Stimulated activated CD4-positive, alpha-beta T cell treated with anti-CD3 and anti-CD28 coated beads, Interleukin-15, amount 100 ng/mL, for 1 hour (primary cell): ENCODE results near the gene CTCF.
A peak's percentile ranks its signal among the peaks of the same experiment; 100 is the strongest.

Source experiments
- DNase-seq, 2 donors: peaks; one replicate each; pipeline ENCODE4 v3.0.0-alpha.2; 2020; ENCODE audit warnings: low read depth in 1 of 2, low spot score in 1 of 2

Gene CTCF

GRCh38 chr16:67548265-67549126 lies 13.8 kb upstream of the CTCF start:
- no peak for DNase-seq

DNA sequence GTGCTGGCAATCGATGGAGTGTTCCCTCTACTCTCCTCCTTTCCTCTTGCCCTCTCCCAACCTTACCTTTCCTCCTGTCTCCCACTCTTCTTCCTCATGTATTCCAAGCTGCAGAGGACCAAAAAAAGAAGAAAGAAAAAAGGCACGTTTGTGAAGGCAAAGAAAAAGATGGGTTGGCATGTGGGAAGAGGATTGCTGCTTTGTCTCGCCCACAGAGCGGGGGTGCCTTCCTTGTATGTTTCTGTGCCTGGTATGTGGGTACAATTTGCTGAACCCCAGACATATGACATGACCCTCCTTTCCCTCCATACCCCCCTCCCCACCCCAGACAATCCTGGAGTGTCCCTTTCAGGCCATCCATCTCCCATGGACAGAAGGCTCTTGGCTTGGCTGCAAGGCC lies 13.1 kb upstream of the CTCF start:
- DNase-seq, result no peak

DNA sequence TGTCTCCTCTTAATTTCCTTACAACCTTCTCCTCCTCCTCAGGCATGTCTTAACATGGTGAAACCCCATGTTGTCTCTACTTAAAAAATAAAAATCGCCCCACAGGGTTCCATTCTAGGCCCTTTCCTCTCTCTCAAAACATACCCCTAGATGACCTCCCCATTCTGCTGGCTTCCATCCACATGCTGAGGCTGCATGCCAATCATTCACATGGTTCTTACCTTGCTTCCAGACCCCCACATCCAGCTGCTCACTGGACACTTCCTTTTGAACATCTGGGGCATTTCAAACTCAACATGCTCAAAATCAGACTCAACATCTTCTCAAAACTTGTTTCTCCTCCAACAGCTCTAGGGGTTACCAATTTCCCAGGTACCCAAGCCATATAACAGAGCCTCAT lies 12.4 kb upstream of the CTCF start:
- DNase-seq, result no peak

GRCh38 chr16:67551091-67551490 lies 11.2 kb upstream of the CTCF start:
- DNase-seq, result no peak

DNA sequence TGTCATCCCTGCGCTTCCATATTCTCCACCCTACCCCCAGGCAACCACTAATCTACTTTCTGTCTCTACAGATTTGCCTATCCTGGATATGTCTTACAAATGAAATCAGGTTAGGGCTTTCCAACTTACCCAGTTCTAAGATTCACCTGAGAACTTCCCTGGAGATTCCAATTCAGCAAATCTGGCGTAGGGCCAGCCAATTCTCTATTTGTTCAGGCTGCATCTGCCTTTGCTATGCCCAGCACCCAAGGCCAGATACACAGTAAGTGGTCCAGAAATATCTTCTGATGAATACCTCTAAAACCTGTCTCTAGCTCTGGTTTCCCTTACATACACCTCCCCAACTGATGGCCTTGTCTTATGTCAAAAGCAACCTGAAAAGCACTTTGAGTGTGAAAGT lies 10.4 kb upstream of the CTCF start:
- DNase-seq, result no peak

GRCh38 chr16:67552476-67552875 lies 9.8 kb upstream of the CTCF start:
- DNase-seq, result no peak

GRCh38 chr16:67555795-67556212 lies 6.5 kb upstream of the CTCF start:
- DNase-seq, result no peak

- no peak for DNase-seq
Observed at GRCh38 chr16:67558859-67559258, 3.5 kb upstream of the CTCF start.

GRCh38 chr16:67560827-67561342 lies 1.4 kb upstream of the CTCF start:
- DNase-seq, result no peak

DNA sequence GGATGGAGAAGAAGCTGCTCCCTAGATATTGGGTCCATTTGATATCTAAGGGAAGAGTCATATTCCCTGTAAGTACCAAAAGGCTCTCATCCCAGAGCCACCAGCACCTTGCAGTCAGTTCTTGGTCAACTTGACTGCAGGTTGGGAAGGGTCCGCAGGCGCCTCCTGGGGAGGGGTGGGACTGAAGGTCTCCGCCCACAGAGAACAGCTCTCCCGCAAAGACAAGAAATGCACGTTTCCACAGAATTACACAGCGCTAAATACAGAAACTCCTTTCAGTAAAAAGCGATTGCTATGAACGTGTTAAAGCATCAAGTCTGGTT lies 864 bp upstream of the CTCF start:
- no peak for DNase-seq

GRCh38 chr16:67561824-67562525 lies 351 bp upstream of the CTCF start:
- DNase-seq, result peak; percentile 91 to 94

DNA sequence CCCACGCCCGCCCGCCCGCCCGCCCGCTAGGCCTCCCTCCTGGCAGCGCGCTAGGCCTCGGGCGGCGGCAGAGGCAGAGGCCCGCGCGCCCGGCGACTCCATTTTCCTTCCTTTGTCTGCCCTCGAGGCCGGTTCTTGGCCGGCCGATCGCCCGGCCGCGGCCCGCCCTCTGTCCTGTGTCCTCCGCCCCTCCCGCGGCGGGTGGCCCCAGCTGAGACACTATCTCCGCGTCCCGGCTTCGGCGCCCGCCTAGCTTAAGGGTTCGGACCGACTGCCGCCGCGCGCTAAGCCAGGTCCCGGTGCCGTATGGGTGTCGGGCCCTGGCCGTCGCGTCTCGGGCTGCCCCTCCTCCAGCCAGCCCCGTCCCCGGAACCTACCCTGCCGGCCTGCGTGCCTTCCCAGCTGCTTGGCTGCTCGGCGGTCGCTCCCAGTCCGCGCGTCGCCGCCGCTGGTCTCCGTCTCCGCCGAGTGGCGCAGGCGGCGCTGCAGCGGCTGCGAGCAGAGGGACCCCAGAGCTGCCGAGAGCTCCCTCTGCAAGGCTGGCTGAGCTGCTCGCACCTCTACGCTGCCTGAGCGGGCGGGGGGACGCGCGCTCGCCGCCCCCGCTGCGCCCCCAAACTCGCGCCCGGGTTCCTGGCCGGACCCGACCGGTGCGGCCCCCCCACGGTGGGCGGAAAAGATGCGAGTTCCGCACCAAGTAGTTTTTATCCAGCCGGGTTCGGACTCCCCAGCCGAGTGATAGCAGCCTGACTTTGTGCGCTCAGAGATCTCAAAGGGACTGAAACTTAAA lies 787 bp downstream of the CTCF start:
- peak; percentile 36 to 51 for DNase-seq

DNA sequence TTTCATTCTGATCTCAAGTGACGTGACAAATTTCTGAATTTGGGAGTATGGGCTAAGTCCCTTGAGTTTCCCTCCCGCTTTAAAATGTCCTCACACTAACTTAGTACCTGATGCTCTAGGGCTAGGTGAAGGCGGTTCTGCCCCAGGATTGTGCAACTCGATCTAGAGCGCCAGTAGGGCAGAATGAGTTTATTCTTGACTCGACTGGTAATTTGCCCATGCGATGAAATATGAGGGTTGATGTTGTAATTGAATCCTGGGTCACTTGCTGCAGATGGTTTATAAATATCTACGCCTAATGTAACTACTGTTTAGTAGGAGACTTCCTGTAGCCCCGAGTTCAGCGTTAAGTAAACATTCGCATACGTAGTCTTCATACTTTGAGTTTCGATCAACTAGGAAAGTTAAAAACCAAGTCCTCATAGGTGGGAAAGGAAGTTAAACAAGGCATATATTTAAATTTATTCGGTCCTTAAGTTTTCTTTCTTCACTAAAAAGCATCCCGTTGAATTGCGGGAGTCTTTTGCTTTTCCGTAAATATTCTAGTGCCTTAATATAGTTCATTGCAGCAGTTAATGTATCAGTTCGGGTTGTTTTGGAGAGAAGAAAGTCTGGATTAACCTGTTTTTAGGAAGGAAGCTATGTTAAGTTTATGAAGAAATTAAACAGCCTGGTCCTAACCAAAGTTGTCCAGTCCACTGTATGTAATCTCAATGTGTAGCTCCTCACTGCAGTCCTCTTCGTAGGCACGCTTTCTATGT lies 1.6 kb downstream of the CTCF start:
- DNase-seq, result no peak

GRCh38 chr16:67565470-67566100 lies 3.3 kb downstream of the CTCF start:
- no peak for DNase-seq

DNA sequence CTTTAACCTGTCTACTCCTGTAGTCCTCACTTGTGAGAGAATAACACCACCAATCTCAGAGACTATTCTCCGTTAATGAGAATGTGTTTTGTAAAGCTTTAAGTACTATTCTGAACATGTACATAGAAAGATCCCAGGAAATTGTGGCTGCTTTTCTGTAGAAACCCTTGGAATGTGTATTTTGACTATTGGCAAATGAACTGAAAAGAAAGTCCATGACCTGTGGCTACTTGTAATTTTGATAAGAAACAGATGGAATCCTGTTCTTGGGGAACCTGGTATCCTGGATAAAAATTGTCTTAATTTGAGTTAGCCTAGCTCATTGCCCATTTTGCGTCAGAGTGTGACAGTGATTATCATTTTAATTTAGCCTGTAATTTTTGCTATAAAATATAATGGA lies 9.1 kb downstream of the CTCF start:
- no peak for DNase-seq

DNA sequence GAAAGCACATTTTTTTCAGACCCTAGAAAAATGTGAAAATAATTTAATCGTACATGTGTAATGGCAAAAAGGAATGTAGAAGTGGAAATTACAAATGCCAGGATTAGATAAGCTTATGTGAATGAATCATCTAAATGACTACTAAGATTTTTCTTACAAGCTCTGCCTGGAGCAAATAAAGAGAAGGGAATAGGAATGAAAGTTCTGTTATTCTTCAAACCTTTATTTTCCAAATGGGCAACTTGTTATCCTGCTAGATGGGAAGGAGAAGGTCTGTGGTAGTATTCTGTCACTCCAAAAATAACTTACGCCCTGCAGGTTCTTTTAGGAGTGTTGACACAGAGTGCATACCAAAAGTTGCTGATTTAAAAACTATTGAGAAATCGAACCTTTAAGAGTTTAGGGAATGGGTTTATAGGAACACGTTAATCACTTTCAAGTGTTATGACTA lies 9.7 kb downstream of the CTCF start:
- DNase-seq, result no peak

DNA sequence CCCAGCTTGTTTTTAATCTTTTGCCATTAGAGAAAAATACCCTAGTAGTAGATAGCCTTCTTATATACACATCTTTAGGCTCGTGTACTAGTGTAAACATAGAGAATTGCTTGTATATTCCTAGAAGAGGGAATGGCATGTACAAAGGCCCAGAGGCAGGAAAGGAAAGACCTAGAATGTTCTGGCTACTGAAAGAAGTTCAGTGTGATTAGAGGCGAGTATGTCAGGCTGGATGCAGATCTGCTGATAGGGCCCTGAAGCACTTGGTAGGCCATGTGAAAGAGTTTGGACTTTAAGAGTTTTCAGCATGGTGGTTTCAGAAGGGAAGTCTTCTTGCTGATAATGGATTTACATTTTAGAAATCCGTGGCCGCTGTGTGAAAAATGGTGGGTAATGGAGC lies 17.4 kb downstream of the CTCF start:
- DNase-seq, result no peak

- DNase-seq, result no peak
Observed at GRCh38 chr16:67580202-67580601, 17.9 kb downstream of the CTCF start.

- no peak for DNase-seq
Observed at GRCh38 chr16:67593288-67593687, 31.0 kb downstream of the CTCF start.

GRCh38 chr16:67593701-67594100 lies 31.4 kb downstream of the CTCF start:
- DNase-seq, result no peak
